ENCODE measurements around the gene LEP.
"Not testable (repeated sequence)": the region's sequence is repeated elsewhere in the genome, so short reads cannot be mapped to it uniquely, and the experiment has no call there.

LEP gene

GRCh38 chr7:128281605-128282380, 40.7 kb downstream of the LEP start:
- FAIRE-seq (no peak), DNase-seq (ENCODE audit: insufficient read length) (no peak)
- no peak for TF ChIP-seq POLR2AphosphoS5 (IDR thresholded peaks at IDR 0.05; ENCODE audit: low read depth, low read length)
- no peak for TF ChIP-seq TAF1 (IDR thresholded peaks at IDR 0.05; ENCODE audit: borderline replicate concordance, low read depth, low read length)
- TF ChIP-seq POLR2A (IDR thresholded peaks at IDR 0.05; ENCODE audit: low read depth, low read length) = no peak

GRCh38 chr7:128284102-128284501, 43.0 kb downstream of the LEP start:
- DNase-seq (ENCODE audit: insufficient read length) (no peak), FAIRE-seq (no peak)
- TF ChIP-seq POLR2A (IDR thresholded peaks at IDR 0.05; ENCODE audit: low read depth, low read length) = no peak
- TF ChIP-seq TAF1 (IDR thresholded peaks at IDR 0.05; ENCODE audit: borderline replicate concordance, low read depth, low read length) = no peak
- no peak for TF ChIP-seq POLR2AphosphoS5 (IDR thresholded peaks at IDR 0.05; ENCODE audit: low read depth, low read length)

GRCh38 chr7:128287556-128287955, 46.5 kb downstream of the LEP start:
- FAIRE-seq (no peak), DNase-seq (ENCODE audit: insufficient read length) (no peak)
- no peak for TF ChIP-seq POLR2AphosphoS5 (IDR thresholded peaks at IDR 0.05; ENCODE audit: low read depth, low read length)
- no peak for TF ChIP-seq POLR2A (IDR thresholded peaks at IDR 0.05; ENCODE audit: low read depth, low read length)
- TF ChIP-seq TAF1 (IDR thresholded peaks at IDR 0.05; ENCODE audit: borderline replicate concordance, low read depth, low read length) = no peak

GRCh38 chr7:128298004-128298403, 56.9 kb downstream of the LEP start:
- not testable (repeated sequence) for DNase-seq (ENCODE audit: insufficient read length); FAIRE-seq

- no peak for TF ChIP-seq TAF1 (IDR thresholded peaks at IDR 0.05; ENCODE audit: borderline replicate concordance, low read depth, low read length)
- TF ChIP-seq POLR2AphosphoS5 (IDR thresholded peaks at IDR 0.05; ENCODE audit: low read depth, low read length) = no peak
- TF ChIP-seq POLR2A (IDR thresholded peaks at IDR 0.05; ENCODE audit: low read depth, low read length) = no peak
- DNase-seq (ENCODE audit: insufficient read length) (no peak), FAIRE-seq (no peak)
Observed at GRCh38 chr7:128299109-128299607, 58.1 kb downstream of the LEP start.

- FAIRE-seq (no peak), DNase-seq (ENCODE audit: insufficient read length) (no peak)
- TF ChIP-seq POLR2A (IDR thresholded peaks at IDR 0.05; ENCODE audit: low read depth, low read length) (no peak), POLR2AphosphoS5 (IDR thresholded peaks at IDR 0.05; ENCODE audit: low read depth, low read length) (no peak), TAF1 (IDR thresholded peaks at IDR 0.05; ENCODE audit: borderline replicate concordance, low read depth, low read length) (no peak)
Observed at GRCh38 chr7:128302139-128302538, 61.1 kb downstream of the LEP start.

GRCh38 chr7:128303133-128303532, 62.1 kb downstream of the LEP start:
- no peak for FAIRE-seq

GRCh38 chr7:128303643-128304042, 62.6 kb downstream of the LEP start:
- FAIRE-seq = no peak
- TF ChIP-seq POLR2AphosphoS5 (IDR thresholded peaks at IDR 0.05; ENCODE audit: low read depth, low read length) (no peak), POLR2A (IDR thresholded peaks at IDR 0.05; ENCODE audit: low read depth, low read length) (no peak), TAF1 (IDR thresholded peaks at IDR 0.05; ENCODE audit: borderline replicate concordance, low read depth, low read length) (no peak)
- DNase-seq (ENCODE audit: insufficient read length) = no peak

More at GRCh38 chr7:128303133-128303532, 62.1 kb downstream of the LEP start:
- no peak for DNase-seq (ENCODE audit: insufficient read length)
- no peak for TF ChIP-seq TAF1 (IDR thresholded peaks at IDR 0.05; ENCODE audit: borderline replicate concordance, low read depth, low read length)
- TF ChIP-seq POLR2AphosphoS5 (IDR thresholded peaks at IDR 0.05; ENCODE audit: low read depth, low read length) = no peak
- TF ChIP-seq POLR2A (IDR thresholded peaks at IDR 0.05; ENCODE audit: low read depth, low read length) = no peak

- FAIRE-seq (no peak), DNase-seq (ENCODE audit: insufficient read length) (no peak)
- TF ChIP-seq POLR2A (IDR thresholded peaks at IDR 0.05; ENCODE audit: low read depth, low read length) = no peak
- TF ChIP-seq TAF1 (IDR thresholded peaks at IDR 0.05; ENCODE audit: borderline replicate concordance, low read depth, low read length) = no peak
- no peak for TF ChIP-seq POLR2AphosphoS5 (IDR thresholded peaks at IDR 0.05; ENCODE audit: low read depth, low read length)
Observed at GRCh38 chr7:128304212-128304611, 63.1 kb downstream of the LEP start.

- FAIRE-seq (no peak), DNase-seq (ENCODE audit: insufficient read length) (no peak)
- TF ChIP-seq TAF1 (IDR thresholded peaks at IDR 0.05; ENCODE audit: borderline replicate concordance, low read depth, low read length) (no peak), POLR2AphosphoS5 (IDR thresholded peaks at IDR 0.05; ENCODE audit: low read depth, low read length) (no peak), POLR2A (IDR thresholded peaks at IDR 0.05; ENCODE audit: low read depth, low read length) (no peak)
Observed at GRCh38 chr7:128307061-128307460, 66.0 kb downstream of the LEP start.

Measured in GM12892 (cell line).